ENCODE results near the gene PLAAT1. TPM values are rescaled to one million over a fixed set of nuclear protein-coding genes. Genes with fewer than 3 reads are reported as not detected.

The PLAAT1 gene
- 4.0 TPM for polyA plus RNA-seq (2013, experiment 1 of 2)
- 3.5 TPM for polyA plus RNA-seq (2013, experiment 2 of 2)

DNA sequence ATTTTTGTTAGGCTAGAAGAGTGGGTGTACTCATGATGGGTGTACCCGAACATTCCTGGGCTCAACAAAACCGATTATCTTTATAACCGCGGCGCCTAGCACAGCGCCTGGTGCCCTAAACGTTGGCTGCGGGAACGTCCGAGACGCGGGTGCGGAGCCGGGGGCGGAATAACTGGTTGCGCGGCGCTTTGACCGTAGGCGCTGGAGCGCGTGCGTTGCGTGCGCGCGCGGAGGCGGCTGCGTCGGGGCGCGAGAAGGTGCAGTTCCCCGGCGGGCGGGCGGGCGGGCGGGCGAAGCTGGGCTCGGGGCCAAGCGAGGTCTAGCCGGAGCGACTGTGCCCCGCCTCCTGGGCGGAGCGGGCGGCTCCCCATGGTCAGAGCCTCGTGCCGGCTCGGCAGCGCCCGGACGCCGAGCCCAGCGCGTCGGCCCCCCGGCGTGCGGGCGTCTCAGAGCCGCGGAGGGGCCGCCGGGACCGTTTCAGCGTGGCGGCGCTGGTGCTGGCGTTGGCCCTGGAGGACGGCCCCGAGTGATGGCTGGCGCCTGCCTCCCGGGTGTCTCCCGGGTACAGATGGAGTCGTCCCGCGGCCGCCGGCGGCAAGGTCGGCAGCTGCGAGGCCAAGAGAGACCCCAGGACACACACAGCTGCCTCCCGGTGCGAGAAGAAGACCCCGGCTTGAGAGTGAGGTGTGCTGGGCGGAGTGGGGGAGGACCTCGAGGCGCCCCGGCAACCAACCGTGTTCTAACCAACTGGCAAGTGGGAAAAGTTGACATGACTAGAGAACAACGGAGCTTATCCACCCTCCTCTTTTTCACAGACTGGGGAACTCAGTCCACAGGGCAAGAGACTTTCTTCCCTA, at the start of gene PLAAT1:
Gene PLAAT1, plus strand, starts transcription at position 373 of the 857 bp plus-strand sequence. CDS start 14,429 bp downstream, outside the sequence.
- H3K4me1 ChIP-seq (ENCODE audit: insufficient read depth, low read length): peaks cover 5% of the 10 kb centered on the region; the same call in 1 of the 2 replicates
- WGBS: 2% methylated on average over 93 of the region's 93 CpGs
- H3K36me3 ChIP-seq (ENCODE audit: insufficient read depth, low read length): no peaks in the 10 kb centered on the region
- H3K27me3 ChIP-seq (ENCODE audit: insufficient read depth, low read length): peaks cover 19% of the 10 kb centered on the region
- H3K4me3 ChIP-seq (ENCODE audit: low read length): peak within 1 kb of the TSS; percentile 83
- peak within 1 kb of the TSS; percentile 67 for H3K9ac ChIP-seq (ENCODE audit: low read depth, low read length)
- H3K27ac ChIP-seq (ENCODE audit: low read depth, low read length): no peak within 1 kb of the TSS; the same call in 1 of the 2 replicates
- H3K9me3 ChIP-seq (ENCODE audit: insufficient read depth, low read depth, low read length): no peaks in the 10 kb centered on the region

DNA sequence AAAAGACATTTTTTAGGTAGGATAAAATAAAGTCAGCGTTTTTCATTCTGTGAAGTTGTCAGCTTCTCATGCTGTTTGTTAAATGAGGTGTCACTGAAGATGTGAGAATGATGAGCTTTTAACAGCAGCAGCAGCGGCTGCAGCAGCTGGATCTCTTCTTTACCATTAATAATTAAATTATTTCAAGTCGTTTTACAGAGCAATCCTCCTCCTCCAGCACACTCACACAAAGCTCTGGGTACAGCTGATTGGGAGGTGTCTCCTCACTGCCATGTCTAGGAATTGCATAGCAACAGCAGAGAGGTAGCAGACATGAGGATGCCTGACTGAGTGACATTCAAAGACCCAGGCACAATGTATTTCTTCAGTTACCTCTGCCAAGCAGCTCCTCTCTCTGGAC, 46.7 kb upstream of the PLAAT1 start:
- H3K9ac ChIP-seq (ENCODE audit: low read depth, low read length): no peak overlapping the region
- H3K36me3 ChIP-seq (ENCODE audit: insufficient read depth, low read length): no peaks in the 10 kb centered on the region
- no peaks in the 10 kb centered on the region for H3K4me1 ChIP-seq (ENCODE audit: insufficient read depth, low read length)
- WGBS: 63% methylated on average over 3 of the region's 3 CpGs
- no peaks in the 10 kb centered on the region for H3K9me3 ChIP-seq (ENCODE audit: insufficient read depth, low read depth, low read length)
- no peak overlapping the region for H3K4me3 ChIP-seq (ENCODE audit: low read length)
- no peaks in the 10 kb centered on the region for H3K27me3 ChIP-seq (ENCODE audit: insufficient read depth, low read length)
- H3K27ac ChIP-seq (ENCODE audit: low read depth, low read length): no peak overlapping the region

DNA sequence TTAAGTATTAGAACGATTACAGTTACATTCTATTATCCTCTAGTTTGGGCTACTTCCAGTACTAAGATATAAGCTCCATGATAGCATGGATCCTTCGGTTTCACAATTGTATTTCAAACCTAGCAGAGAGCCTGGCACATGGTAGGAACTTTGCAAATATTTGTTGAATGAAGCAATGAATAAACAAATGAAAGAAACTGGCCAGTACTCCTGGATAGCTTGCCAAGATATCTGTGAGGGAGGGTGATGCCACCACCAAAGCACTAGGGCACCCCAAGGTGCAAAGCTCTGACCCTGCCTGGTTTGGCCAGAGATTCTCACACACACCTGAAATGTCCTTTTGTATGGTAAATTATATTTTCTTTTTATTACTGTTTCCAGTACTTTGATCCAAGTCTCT, 44.3 kb upstream of the PLAAT1 start:
- Histone ChIP-seq H3K27ac (ENCODE audit: low read depth, low read length) (no peak overlapping the region), H3K9me3 (ENCODE audit: insufficient read depth, low read depth, low read length) (no peaks in the 10 kb centered on the region), H3K4me1 (ENCODE audit: insufficient read depth, low read length) (no peaks in the 10 kb centered on the region), H3K36me3 (ENCODE audit: insufficient read depth, low read length) (no peaks in the 10 kb centered on the region), H3K9ac (ENCODE audit: low read depth, low read length) (no peak overlapping the region), H3K4me3 (ENCODE audit: low read length) (no peak overlapping the region), H3K27me3 (ENCODE audit: insufficient read depth, low read length) (no peaks in the 10 kb centered on the region)
- WGBS: 94% methylated on average over 2 of the region's 2 CpGs

DNA sequence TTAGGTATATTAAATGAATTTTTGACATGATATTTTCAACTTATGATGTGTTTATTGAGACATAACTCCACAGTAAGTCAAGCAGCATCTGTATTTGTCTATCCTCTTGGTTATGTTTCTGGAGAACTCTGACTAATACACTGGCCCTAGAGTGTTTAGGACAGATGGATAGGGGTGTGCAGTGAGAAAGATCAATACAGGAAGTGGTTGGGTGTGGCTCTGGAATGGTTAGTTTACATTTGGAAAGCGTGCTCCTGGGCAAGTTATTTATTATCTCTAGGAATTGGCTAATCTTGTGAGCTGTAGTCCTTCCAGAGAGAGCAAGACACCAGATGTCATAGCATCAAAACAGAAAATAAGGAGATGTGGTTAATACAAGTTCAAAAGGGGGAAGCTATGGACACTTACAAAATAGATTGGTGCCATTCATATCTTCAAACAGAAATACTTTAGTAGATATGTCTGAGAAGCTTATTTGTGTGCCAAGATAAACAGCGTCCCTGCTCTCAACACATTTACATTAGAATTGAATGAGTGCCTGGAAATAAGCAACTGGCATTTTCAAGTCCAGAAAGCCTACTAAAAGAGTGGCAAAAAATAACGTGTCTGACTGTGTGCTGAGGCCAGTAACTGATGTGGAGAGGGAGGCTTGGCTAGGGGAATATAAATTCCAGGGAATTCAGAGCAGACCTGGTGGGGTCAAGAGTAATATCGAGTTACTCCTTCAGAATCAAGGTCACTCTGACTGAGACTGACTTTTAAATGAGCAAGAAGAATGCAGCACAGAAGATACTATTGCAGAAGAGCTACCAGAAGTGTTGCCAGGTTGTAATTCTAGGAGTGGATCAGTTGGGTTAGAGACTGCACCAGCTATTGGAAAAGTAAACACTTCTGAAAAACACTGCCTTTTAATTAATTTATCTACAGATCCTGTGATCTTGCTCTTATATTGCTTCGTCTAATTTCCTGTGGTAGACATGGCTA, 33.4 kb upstream of the PLAAT1 start:
- 83% methylated on average over 4 of the region's 5 CpGs for WGBS
- Histone ChIP-seq H3K27me3 (ENCODE audit: insufficient read depth, low read length) (no peaks in the 10 kb centered on the region), H3K9ac (ENCODE audit: low read depth, low read length) (no peak overlapping the region), H3K4me3 (ENCODE audit: low read length) (no peak overlapping the region), H3K36me3 (ENCODE audit: insufficient read depth, low read length) (no peaks in the 10 kb centered on the region), H3K27ac (ENCODE audit: low read depth, low read length) (no peak overlapping the region), H3K4me1 (ENCODE audit: insufficient read depth, low read length) (peaks cover 4% of the 10 kb centered on the region; the same call in 1 of the 2 replicates), H3K9me3 (ENCODE audit: insufficient read depth, low read depth, low read length) (no peaks in the 10 kb centered on the region)

DNA sequence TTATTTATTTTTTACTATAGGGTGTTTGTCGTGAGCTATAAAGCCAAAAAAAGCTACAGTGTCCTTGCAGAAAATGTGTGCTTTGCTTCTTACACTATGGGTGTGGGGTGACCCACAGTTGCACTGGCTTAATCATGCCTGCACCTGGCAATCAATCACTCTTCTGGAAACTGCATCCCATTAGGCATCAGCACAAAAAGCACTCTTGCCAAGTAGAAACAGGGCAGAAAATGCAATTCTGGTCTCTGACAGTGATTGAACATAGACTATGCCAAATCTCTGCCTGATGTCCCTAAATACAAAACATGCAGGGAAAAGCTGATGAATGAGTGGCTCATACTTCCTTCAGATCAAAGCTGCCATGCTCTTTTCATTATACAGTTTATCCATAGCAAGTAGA, 30.4 kb upstream of the PLAAT1 start:
- H3K27ac ChIP-seq (ENCODE audit: low read depth, low read length): no peak overlapping the region
- WGBS: 75% methylated on average over 1 of the region's 1 CpG
- no peaks in the 10 kb centered on the region for H3K36me3 ChIP-seq (ENCODE audit: insufficient read depth, low read length)
- peaks cover 4% of the 10 kb centered on the region; the same call in 1 of the 2 replicates for H3K4me1 ChIP-seq (ENCODE audit: insufficient read depth, low read length)
- no peaks in the 10 kb centered on the region for H3K27me3 ChIP-seq (ENCODE audit: insufficient read depth, low read length)
- H3K9ac ChIP-seq (ENCODE audit: low read depth, low read length): no peak overlapping the region
- H3K9me3 ChIP-seq (ENCODE audit: insufficient read depth, low read depth, low read length): no peaks in the 10 kb centered on the region
- H3K4me3 ChIP-seq (ENCODE audit: low read length): no peak overlapping the region

DNA sequence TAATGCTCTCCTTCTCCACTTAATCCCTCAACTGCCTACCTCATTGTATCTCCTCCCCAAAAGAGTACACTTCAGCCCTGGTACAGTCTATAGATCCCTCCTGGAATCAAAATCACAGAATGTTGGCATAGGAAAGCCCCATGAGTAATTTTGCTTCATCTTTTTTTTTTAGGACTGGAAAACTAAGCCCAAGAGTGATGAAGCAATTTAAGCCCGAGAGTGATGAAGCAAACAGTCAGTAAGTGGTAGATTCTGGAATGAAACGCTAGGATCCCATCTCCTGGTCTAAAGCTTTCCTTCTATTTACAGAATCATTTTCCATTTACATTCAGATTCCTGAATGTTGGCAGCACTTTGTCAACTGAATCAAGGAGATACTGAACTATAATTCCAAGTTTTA, 29.8 kb upstream of the PLAAT1 start:
- Histone ChIP-seq H3K36me3 (ENCODE audit: insufficient read depth, low read length) (no peaks in the 10 kb centered on the region), H3K9ac (ENCODE audit: low read depth, low read length) (no peak overlapping the region), H3K27ac (ENCODE audit: low read depth, low read length) (no peak overlapping the region), H3K4me1 (ENCODE audit: insufficient read depth, low read length) (peaks cover 4% of the 10 kb centered on the region; the same call in 1 of the 2 replicates), H3K4me3 (ENCODE audit: low read length) (no peak overlapping the region), H3K9me3 (ENCODE audit: insufficient read depth, low read depth, low read length) (no peaks in the 10 kb centered on the region), H3K27me3 (ENCODE audit: insufficient read depth, low read length) (no peaks in the 10 kb centered on the region)
- WGBS: 81% methylated on average over 2 of the region's 2 CpGs

DNA sequence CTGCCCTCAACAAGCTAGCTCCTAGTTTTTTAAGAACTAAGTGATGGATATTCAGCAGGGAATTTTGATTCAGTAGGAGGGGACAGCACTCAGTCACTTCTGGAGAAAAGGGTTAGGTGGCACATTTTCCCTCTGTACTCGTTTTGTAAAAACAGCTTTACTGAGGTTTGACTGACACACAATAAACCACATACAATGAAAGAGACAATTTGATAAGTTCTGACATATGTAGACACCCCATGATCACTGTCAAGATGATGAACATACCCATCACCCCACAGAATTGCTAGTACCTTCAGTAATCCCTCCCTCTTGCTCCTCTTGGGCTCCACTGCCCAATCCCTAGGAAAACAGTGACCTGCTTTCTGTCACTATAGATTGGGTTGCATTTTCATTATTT, 29.0 kb upstream of the PLAAT1 start:
- no peaks in the 10 kb centered on the region for H3K9me3 ChIP-seq (ENCODE audit: insufficient read depth, low read depth, low read length)
- H3K27ac ChIP-seq (ENCODE audit: low read depth, low read length): no peak overlapping the region
- 100% methylated on average over 1 of the region's 1 CpG for WGBS
- H3K4me3 ChIP-seq (ENCODE audit: low read length): no peak overlapping the region
- H3K27me3 ChIP-seq (ENCODE audit: insufficient read depth, low read length): no peaks in the 10 kb centered on the region
- H3K4me1 ChIP-seq (ENCODE audit: insufficient read depth, low read length): peaks cover 4% of the 10 kb centered on the region; the same call in 1 of the 2 replicates
- no peaks in the 10 kb centered on the region for H3K36me3 ChIP-seq (ENCODE audit: insufficient read depth, low read length)
- no peak overlapping the region for H3K9ac ChIP-seq (ENCODE audit: low read depth, low read length)

DNA sequence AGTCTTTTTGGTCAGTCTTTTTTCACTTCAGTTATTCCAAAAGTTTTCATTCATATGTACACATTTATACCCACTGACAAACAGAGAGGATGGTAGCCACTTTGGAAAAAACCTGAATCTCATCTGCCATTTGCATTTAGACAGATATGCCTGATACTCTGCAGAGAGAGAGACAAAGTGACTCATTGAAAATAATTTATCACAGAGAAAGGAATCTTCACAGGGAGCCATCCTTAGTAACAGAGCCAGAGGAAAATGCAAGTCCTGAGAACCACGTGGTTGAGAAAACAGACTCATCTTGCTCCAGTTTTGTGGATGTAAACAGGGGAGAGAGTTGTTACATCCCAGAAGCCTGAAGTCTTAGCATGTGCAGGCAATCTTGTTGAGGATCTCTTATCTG, 28.2 kb upstream of the PLAAT1 start:
- peaks cover under 1% of the 10 kb centered on the region; the same call in 1 of the 2 replicates for H3K4me1 ChIP-seq (ENCODE audit: insufficient read depth, low read length)
- WGBS: 66% methylated on average over 1 of the region's 1 CpG

DNA sequence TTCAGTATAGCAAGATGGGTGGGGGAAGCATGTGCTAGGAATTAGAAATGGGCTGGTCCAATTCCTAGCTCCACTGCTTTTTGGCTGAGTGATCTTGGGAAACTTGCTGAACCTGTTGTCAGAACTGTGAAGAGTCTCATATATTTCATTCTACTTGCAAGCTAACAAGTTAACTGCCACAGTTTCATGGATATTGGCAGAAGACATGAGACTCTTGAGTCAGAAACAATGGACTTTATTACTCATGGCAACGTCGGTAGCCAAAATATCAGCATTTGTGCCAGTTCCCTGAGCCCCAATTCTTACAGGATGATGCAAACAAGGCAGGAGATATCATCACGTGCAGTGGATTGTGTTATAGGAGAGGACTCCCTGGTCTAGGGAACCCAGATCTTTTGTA, 26.6 kb upstream of the PLAAT1 start:
- Histone ChIP-seq H3K4me3 (ENCODE audit: low read length) (no peak overlapping the region), H3K4me1 (ENCODE audit: insufficient read depth, low read length) (no peaks in the 10 kb centered on the region)
- WGBS: 88% methylated on average over 3 of the region's 3 CpGs

More for the DNA sequence above, 28.2 kb upstream of the PLAAT1 start:
- H3K9me3 ChIP-seq (ENCODE audit: insufficient read depth, low read depth, low read length): no peaks in the 10 kb centered on the region
- H3K27ac ChIP-seq (ENCODE audit: low read depth, low read length): no peak overlapping the region
- no peak overlapping the region for H3K4me3 ChIP-seq (ENCODE audit: low read length)
- H3K9ac ChIP-seq (ENCODE audit: low read depth, low read length): no peak overlapping the region
- H3K27me3 ChIP-seq (ENCODE audit: insufficient read depth, low read length): no peaks in the 10 kb centered on the region
- no peaks in the 10 kb centered on the region for H3K36me3 ChIP-seq (ENCODE audit: insufficient read depth, low read length)

DNA sequence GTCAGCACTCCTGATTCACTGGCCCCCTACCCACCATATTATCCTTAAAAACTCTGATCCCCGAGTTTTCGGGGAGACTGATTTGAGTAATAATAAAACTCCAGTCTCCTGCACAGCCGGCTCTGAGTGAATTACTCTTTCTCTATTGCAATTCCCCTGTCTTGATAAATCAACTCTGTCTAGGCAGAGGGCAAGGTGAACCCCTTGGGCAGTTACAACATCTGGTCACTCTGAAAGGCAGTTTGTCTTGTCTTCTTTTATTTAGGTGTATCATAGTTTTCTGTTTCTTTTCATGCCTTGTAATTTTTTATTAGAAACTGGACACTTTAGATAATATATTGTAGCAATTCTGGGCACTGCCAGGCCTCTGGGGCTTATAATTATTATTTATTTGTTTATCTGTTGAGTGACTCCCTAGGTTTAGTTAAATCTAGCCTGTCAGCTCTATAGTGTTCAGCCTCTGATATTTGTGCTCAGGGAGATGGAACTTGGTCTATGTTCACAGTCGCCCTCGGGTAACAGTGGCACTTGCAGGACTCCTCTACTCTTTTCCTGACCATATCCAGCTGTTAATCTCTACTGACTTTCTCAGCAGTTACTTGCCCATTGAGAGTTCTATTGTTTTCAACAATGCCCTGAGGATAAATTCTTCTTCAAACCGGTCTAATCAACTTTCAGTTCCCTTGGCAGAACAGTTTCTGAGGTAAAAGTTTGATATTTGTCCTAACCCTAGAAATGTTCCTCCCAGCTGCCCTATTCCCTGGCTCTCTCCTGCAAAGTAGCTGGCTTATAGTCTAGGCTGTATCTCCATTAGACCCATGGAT, 15.5 kb upstream of the PLAAT1 start:
- Histone ChIP-seq H3K9me3 (ENCODE audit: insufficient read depth, low read depth, low read length) (no peaks in the 10 kb centered on the region), H3K4me3 (ENCODE audit: low read length) (no peak overlapping the region), H3K36me3 (ENCODE audit: insufficient read depth, low read length) (no peaks in the 10 kb centered on the region), H3K4me1 (ENCODE audit: insufficient read depth, low read length) (peaks cover 42% of the 10 kb centered on the region), H3K27me3 (ENCODE audit: insufficient read depth, low read length) (no peaks in the 10 kb centered on the region), H3K27ac (ENCODE audit: low read depth, low read length) (no peak overlapping the region), H3K9ac (ENCODE audit: low read depth, low read length) (no peak overlapping the region)
- WGBS: 92% methylated on average over 5 of the region's 6 CpGs

More for the DNA sequence above, 26.6 kb upstream of the PLAAT1 start:
- no peaks in the 10 kb centered on the region for H3K9me3 ChIP-seq (ENCODE audit: insufficient read depth, low read depth, low read length)
- H3K36me3 ChIP-seq (ENCODE audit: insufficient read depth, low read length): no peaks in the 10 kb centered on the region
- H3K9ac ChIP-seq (ENCODE audit: low read depth, low read length): no peak overlapping the region
- H3K27ac ChIP-seq (ENCODE audit: low read depth, low read length): no peak overlapping the region
- no peaks in the 10 kb centered on the region for H3K27me3 ChIP-seq (ENCODE audit: insufficient read depth, low read length)
